Measurements from ENCODE around the gene IMPG1. TPM values are rescaled to one million over a fixed set of nuclear protein-coding genes. Genes with fewer than 3 reads are reported as not detected.

The IMPG1 gene
- total RNA-seq, 1 donor from 2014 or later = not detected

DNA sequence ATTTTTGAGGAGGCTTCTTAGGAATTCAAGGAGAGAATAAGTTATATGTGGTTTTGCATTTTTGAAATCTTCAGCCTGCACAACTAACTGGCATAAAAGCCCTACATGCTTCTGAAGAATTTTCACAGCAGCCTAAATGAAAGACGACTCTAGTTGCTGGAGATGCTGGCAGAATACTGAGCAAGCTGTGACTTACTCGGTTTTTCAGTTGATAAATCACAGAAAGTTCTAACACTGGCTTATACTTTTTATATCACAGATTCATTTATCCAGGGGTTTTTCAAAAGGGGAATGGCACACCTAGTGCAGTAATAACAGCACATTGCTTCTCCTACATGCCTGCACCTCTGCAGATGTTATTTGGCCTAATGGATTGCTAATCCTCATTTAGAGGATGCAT lies 134.6 kb downstream of the IMPG1 start:
- intact Hi-C loops (cut with DNase I) = loop anchor here (10.0 kb wide), 1 partner anchor 947 kb away; no protein-coding TSS in a partner anchor
- H3K36me3 ChIP-seq = no peaks in the 10 kb centered on the region

DNA sequence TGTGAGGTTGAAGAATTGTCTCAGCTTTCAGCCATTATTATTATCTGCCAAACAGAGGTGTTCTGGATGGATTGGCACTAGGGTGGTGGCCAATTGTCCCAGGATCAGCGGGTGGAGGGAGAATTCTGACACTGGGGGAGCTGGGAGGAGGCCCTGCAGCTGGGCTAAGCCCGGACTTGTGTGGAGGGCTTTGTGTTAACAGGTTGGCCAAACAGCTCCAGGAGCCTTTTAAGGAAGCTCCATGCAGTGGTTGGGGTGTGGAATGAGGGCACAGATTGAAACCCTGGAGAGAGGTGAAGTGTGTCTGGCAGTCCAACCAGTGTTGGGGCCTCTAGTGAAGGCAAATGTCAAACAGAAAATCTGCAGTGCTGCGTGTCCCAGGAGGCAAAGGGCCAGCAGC lies 135.8 kb downstream of the IMPG1 start:
- intact Hi-C loops (cut with DNase I) = loop anchor here (10.0 kb wide), 1 partner anchor 948 kb away; no protein-coding TSS in a partner anchor
- DNase-seq (ENCODE audit: low spot score in 2 of 2) = no peak
- H3K36me3 ChIP-seq = no peaks in the 10 kb centered on the region
- peaks cover 0 to 2% of the 10 kb centered on the region in 2 donors for H3K4me1 ChIP-seq
- no peaks in the 10 kb centered on the region for H3K9me3 ChIP-seq
- no peak for TF ChIP-seq CTCF (IDR thresholded peaks at IDR 0.05)
- no peak overlapping the region for H3K27ac ChIP-seq
- H3K4me3 ChIP-seq = no peak overlapping the region
- no peaks in the 10 kb centered on the region for H3K27me3 ChIP-seq

More for the DNA sequence above, 134.6 kb downstream of the IMPG1 start:
- H3K27ac ChIP-seq = no peak overlapping the region
- no peak for TF ChIP-seq CTCF (IDR thresholded peaks at IDR 0.05)
- H3K4me1 ChIP-seq = peaks cover 0 to 2% of the 10 kb centered on the region in 2 donors
- no peak for DNase-seq (ENCODE audit: low spot score in 2 of 2)
- H3K9me3 ChIP-seq = no peaks in the 10 kb centered on the region
- no peaks in the 10 kb centered on the region for H3K27me3 ChIP-seq
- no peak overlapping the region for H3K4me3 ChIP-seq

GRCh38 chr6:75935473-75935793 lies 137.0 kb downstream of the IMPG1 start:
- intact Hi-C loops (cut with DNase I) = loop anchor here (10.0 kb wide), 1 partner anchor 949 kb away; no protein-coding TSS in a partner anchor
- no peaks in the 10 kb centered on the region for H3K9me3 ChIP-seq
- H3K27ac ChIP-seq = no peak overlapping the region
- peaks cover 0 to 12% of the 10 kb centered on the region in 2 donors for H3K4me1 ChIP-seq
- H3K36me3 ChIP-seq = no peaks in the 10 kb centered on the region
- H3K4me3 ChIP-seq = peak overlapping the region; percentile 51 to 60
- no peaks in the 10 kb centered on the region for H3K27me3 ChIP-seq
- no peak for TF ChIP-seq CTCF (IDR thresholded peaks at IDR 0.05)
- no peak for DNase-seq (ENCODE audit: low spot score in 2 of 2)

DNA sequence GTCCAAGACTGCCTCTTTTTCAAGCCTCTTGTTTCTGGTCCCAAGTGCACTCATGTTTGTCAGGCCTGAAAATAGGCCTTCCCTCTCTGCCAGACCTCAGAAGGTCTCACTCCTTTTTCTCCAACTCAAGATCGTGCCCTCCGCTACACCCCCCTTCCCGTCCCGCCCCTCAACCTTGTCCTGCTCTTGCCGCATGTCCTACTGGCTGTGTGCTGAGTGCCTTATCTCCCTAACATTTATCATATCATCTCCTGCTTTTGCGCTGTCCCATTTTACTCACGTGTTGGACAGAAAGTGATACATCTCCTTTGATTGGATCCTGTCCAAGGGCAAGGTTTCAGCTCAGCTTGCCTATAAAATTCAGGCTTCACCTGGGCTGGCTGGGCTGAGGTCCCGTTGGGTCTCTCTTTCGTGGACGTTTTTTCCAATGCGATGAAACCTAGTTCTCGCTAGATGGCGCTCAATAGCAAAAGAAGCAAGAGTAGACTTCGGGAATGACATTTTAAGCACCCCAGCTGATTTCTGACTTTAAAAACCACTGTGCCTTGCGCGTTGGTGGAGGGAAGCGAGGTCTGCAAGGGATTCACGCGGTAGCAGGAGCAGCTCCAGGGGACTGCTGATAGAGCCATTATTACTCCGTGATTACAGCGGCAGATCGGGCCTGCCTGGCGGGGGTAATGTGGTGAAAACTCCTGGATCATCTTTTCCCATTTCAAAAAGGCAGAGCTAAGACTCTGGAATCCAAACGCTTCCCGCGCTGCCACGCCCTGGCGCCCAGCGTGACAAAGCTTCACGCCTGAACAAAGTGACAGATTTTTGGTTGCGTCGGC lies 137.6 kb downstream of the IMPG1 start:
- no peaks in the 10 kb centered on the region for H3K36me3 ChIP-seq
- peak; percentile 22 to 81 (median 67) for TF ChIP-seq CTCF (IDR thresholded peaks at IDR 0.05)
- no peaks in the 10 kb centered on the region for H3K9me3 ChIP-seq
- DNase-seq (ENCODE audit: low spot score in 2 of 2) = peak in 1 of 2 donors; percentile 69
- H3K27ac ChIP-seq = no peak overlapping the region
- peak overlapping the region; percentile 51 to 60 for H3K4me3 ChIP-seq
- no peaks in the 10 kb centered on the region for H3K27me3 ChIP-seq
- intact Hi-C loops (cut with DNase I) = loop anchor here (5.0 to 10.0 kb wide), 2 partner anchors 950 to 1527 kb away; partner anchors contain the start of gene HTR1B
- H3K4me1 ChIP-seq = peaks cover 0 to 12% of the 10 kb centered on the region in 2 donors

DNA sequence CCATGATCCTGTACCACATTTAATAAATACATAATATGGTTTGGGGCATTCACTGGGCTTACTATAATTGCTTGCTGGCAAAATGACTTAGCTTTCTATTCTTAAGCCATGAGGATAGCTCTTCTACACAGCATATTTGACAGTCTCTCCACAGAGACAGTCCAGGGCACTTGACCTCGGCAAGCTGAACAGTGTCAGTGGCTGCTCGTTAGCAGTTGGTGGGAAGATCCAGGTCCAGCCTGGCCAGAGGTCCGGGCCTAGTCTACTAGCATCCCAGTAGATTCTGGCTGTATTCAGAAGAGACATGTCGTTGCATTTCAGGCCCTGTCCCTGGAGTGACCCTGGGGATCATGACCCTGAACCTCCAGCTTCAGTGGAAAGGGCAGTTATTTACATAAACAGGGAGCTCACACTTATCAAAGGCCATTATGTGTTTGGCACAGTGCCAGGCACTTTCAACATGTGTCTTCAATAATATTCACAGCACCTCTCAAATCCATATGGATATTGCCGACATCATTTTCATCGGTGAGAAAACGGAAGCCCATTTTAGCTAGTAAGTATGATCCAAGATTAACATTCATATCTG lies 139.0 kb downstream of the IMPG1 start:
- intact Hi-C loops (cut with DNase I) = loop anchor here (5.0 to 10.0 kb wide), 2 partner anchors 951 to 1529 kb away; partner anchors contain the start of gene HTR1B
- DNase-seq (ENCODE audit: low spot score in 2 of 2) = no peak
- Histone ChIP-seq H3K4me3 (no peak overlapping the region), H3K9me3 (no peaks in the 10 kb centered on the region), H3K4me1 (peaks cover 0 to 12% of the 10 kb centered on the region in 2 donors), H3K27me3 (no peaks in the 10 kb centered on the region), H3K36me3 (no peaks in the 10 kb centered on the region), H3K27ac (no peak overlapping the region)
- TF ChIP-seq CTCF (IDR thresholded peaks at IDR 0.05) = no peak

Measured in ascending aorta (tissue), 2 donors.